Dendritic cell treated with granulocyte-macrophage colony-stimulating factor and Interleukin-4, amounts not matched to agents 40 ng/mL and 50 ng/mL, for 4 days (primary cell): ENCODE data around the gene ATAD3A.
"Not testable (repeated sequence)": the region's sequence is repeated elsewhere in the genome, so short reads cannot be mapped to it uniquely, and the experiment has no call there.

Source experiments
- H3K27ac Mint-ChIP-seq: one replicate; pipeline ENCODE4 v1.8.0; 2022; ENCODE audit warnings: mild to moderate bottlenecking, mixed read lengths
- H3K27me3 Mint-ChIP-seq: one replicate; pipeline ENCODE4 v1.8.0; 2022; ENCODE audit warnings: mild to moderate bottlenecking, mixed read lengths
- H3K36me3 Mint-ChIP-seq: one replicate; pipeline ENCODE4 v1.8.0; 2022; ENCODE audit warnings: low read depth, mixed read lengths
- H3K4me1 Mint-ChIP-seq: one replicate; pipeline ENCODE4 v1.8.0; 2022; ENCODE audit warnings: low read depth, mixed read lengths
- H3K4me3 Mint-ChIP-seq: one replicate; pipeline ENCODE4 v1.8.0; 2022; ENCODE audit warnings: mild to moderate bottlenecking, moderate library complexity, mixed read lengths
- H3K9me3 Mint-ChIP-seq: one replicate; pipeline ENCODE4 v1.8.0; 2022; ENCODE audit warnings: mixed read lengths
- intact Hi-C: fragments of 100-400 bp; cut with micrococcal nuclease; formaldehyde crosslinking; loops from one replicate; pipeline ENCODE4 v1.15.0; 2022

Gene ATAD3A

GRCh38 chr1:1511533-1512285, at the start of gene ATAD3A:
Gene ATAD3A (plus strand): TSS chr1:1512162. CDS start chr1:1512269, 107 bp downstream.
- Mint-ChIP-seq H3K4me1 (peaks cover 14% of the 10 kb centered on the region), H3K9me3 (no peaks in the 10 kb centered on the region), H3K4me3 (peak within 1 kb of the TSS; percentile 91), H3K27me3 (no peaks in the 10 kb centered on the region), H3K27ac (peak within 1 kb of the TSS; percentile 89), H3K36me3 (peaks cover 28% of the 10 kb centered on the region)
- intact Hi-C loops = loop anchor here (5.0 kb wide), 1 partner anchor 106 kb away; the partner anchor contains the start of gene MIB2

DNA sequence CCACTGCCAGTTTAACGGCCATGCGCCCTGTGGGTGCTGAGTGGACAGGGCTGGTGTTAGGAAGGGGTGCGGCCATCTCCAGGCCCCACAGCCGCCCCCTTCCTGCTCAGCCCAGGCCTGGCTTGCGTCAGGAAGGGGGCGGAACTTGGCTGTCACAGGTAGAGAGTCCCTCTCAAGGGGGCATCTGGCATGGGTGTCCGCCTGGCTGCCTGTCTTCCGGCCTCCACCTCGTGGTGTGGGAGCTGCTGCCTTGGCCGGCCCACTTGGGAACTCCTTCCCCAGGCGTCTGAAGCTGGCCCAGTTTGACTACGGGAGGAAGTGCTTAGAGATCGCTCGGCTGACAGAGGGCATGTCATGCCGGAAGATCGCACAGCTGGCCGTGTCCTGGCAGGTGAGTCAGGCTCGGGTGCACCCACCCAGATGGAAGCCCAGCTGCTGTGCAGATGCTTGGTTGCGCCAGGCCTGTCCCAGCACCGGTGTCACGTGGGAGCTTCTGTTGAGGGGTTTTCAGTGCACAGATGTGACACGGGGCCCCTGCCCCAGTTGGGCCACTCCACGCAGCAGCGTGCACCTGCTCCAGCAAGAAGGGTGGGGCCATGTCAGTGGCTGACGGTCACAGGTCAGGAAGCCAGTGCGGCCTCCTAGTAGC, 49.5 kb upstream of the ATAD3A start:
- Mint-ChIP-seq H3K4me3 (no peak overlapping the region), H3K27ac (no peak overlapping the region)

GRCh38 chr1:1463312-1463711, 48.6 kb upstream of the ATAD3A start:
- peaks cover 28% of the 10 kb centered on the region for H3K27me3 Mint-ChIP-seq
- no peaks in the 10 kb centered on the region for H3K4me1 Mint-ChIP-seq
- no peaks in the 10 kb centered on the region for H3K36me3 Mint-ChIP-seq
- H3K27ac Mint-ChIP-seq = no peak overlapping the region
- H3K9me3 Mint-ChIP-seq = no peaks in the 10 kb centered on the region
- H3K4me3 Mint-ChIP-seq = no peak overlapping the region
- intact Hi-C loops = no loop called here

More for the DNA sequence above, 49.5 kb upstream of the ATAD3A start:
- intact Hi-C loops = no loop called here
- no peaks in the 10 kb centered on the region for H3K36me3 Mint-ChIP-seq
- peaks cover 28% of the 10 kb centered on the region for H3K27me3 Mint-ChIP-seq
- H3K9me3 Mint-ChIP-seq = no peaks in the 10 kb centered on the region
- H3K4me1 Mint-ChIP-seq = no peaks in the 10 kb centered on the region

DNA sequence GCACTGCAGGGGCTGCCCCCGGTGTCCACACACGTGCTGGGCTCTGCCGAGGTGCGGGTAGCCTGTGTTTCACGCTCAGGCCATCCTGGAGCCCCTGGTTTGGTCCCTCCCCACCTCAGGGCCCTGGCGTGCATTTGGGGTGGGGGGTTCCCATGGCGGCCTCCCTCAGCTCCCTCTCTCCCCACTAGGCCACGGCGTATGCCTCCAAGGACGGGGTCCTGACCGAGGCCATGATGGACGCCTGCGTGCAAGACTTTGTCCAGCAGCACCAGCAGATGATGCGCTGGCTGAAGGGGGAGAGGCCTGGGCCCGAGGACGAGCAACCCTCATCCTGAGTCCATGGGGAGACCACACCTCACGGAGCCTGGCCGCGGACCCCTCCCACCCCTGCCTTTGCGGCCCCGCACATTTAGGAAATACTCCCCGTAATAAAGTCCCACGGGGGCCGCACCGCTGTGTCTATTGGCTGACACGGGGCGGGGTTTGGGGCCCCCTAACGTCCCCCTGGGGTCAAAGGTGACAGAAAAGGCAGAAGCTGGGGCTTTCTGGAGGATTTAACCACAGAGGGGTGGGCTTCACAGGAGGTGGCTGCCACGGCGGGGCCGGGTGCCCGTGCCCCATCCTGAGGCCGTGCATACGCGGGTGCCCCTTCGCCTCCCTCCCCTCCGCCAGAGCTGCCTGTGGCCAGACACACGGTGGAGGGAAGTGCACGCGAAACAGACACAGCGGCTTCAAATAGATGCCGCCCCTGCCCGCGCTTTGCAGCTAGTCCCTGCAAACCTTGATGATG, 43.6 kb upstream of the ATAD3A start:
- H3K9me3 Mint-ChIP-seq, H3K36me3 Mint-ChIP-seq, intact Hi-C loops, H3K4me3 Mint-ChIP-seq, H3K27ac Mint-ChIP-seq, H3K27me3 Mint-ChIP-seq: not testable (repeated sequence)
- H3K4me1 Mint-ChIP-seq = peaks cover 24% of the 10 kb centered on the region

- H3K27ac Mint-ChIP-seq = peak overlapping the region; percentile 86
- peaks cover 2% of the 10 kb centered on the region for H3K27me3 Mint-ChIP-seq
- no peaks in the 10 kb centered on the region for H3K9me3 Mint-ChIP-seq
- H3K36me3 Mint-ChIP-seq = peaks cover 22% of the 10 kb centered on the region
- H3K4me1 Mint-ChIP-seq = peaks cover 29% of the 10 kb centered on the region
- intact Hi-C loops = loop anchor here (2.0 kb wide), 1 partner anchor 64 kb away; the partner anchor contains the start of gene MRPL20
- H3K4me3 Mint-ChIP-seq = peak overlapping the region; percentile 82
These were observed 41.2 kb upstream of the ATAD3A start for GRCh38 chr1:1470626-1471388.

- intact Hi-C loops = loop anchor here (2.0 kb wide), 1 partner anchor 65 kb away; the partner anchor contains the start of gene MRPL20
- Mint-ChIP-seq H3K27me3 (no peaks in the 10 kb centered on the region), H3K4me3 (peak within 1 kb of the TSS; percentile 82)
These were observed 40.4 kb upstream of the ATAD3A start, which contains the start of gene ATAD3B for GRCh38 chr1:1471389-1472052. Gene ATAD3B (plus strand): TSS chr1:1471765. CDS start chr1:1471885, 120 bp downstream.

GRCh38 chr1:1472053-1472876, 39.7 kb upstream of the ATAD3A start:
- peak overlapping the region; percentile 86 for H3K27ac Mint-ChIP-seq
- intact Hi-C loops = not testable (repeated sequence)

More at GRCh38 chr1:1471389-1472052, 40.4 kb upstream of the ATAD3A start, which contains the start of gene ATAD3B:
- peaks cover 29% of the 10 kb centered on the region for H3K4me1 Mint-ChIP-seq
- no peaks in the 10 kb centered on the region for H3K9me3 Mint-ChIP-seq
- H3K36me3 Mint-ChIP-seq = peaks cover 28% of the 10 kb centered on the region
- peak within 1 kb of the TSS; percentile 86 for H3K27ac Mint-ChIP-seq

DNA sequence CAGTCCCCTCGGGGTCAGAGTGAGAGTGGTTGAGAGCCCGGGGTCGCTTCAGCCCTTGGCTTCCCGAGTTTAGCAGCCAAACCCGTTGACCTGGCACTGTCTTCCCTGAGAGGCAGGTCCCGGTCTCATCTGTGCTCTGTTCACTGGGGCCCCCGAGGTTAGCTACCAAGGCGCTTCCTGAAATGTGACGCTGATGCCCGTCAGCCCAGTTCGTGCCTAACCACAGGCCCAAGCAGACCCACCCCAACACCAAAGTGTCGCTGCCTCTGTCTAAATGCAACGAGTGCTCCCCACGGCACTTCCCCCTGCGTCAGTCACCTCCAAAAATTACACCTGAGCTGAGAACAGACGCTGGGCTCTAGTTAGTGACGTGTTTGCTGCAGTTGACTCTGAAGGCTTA, 36.0 kb upstream of the ATAD3A start:
- H3K27ac Mint-ChIP-seq, H3K4me3 Mint-ChIP-seq, intact Hi-C loops, H3K27me3 Mint-ChIP-seq, H3K9me3 Mint-ChIP-seq: not testable (repeated sequence)
- Mint-ChIP-seq H3K4me1 (peaks cover 16% of the 10 kb centered on the region), H3K36me3 (peaks cover 70% of the 10 kb centered on the region)

More at GRCh38 chr1:1472053-1472876, 39.7 kb upstream of the ATAD3A start:
- Mint-ChIP-seq H3K36me3 (peaks cover 36% of the 10 kb centered on the region), H3K4me3 (peak overlapping the region; percentile 75), H3K4me1 (peaks cover 29% of the 10 kb centered on the region)
- not testable (repeated sequence) for H3K27me3 Mint-ChIP-seq, H3K9me3 Mint-ChIP-seq

- intact Hi-C loops = no loop called here
- Mint-ChIP-seq H3K36me3 (peaks cover 74% of the 10 kb centered on the region), H3K27ac (no peak overlapping the region)
These were observed 34.8 kb upstream of the ATAD3A start for GRCh38 chr1:1477206-1477605.

GRCh38 chr1:1479547-1480487, 32.1 kb upstream of the ATAD3A start:
- Mint-ChIP-seq H3K4me3 (no peak overlapping the region), H3K27me3 (no peaks in the 10 kb centered on the region), H3K36me3 (peaks cover 90% of the 10 kb centered on the region), H3K9me3 (no peaks in the 10 kb centered on the region), H3K4me1 (no peaks in the 10 kb centered on the region), H3K27ac (no peak overlapping the region)
- intact Hi-C loops = no loop called here

More at GRCh38 chr1:1477206-1477605, 34.8 kb upstream of the ATAD3A start:
- Mint-ChIP-seq H3K4me3 (no peak overlapping the region), H3K27me3 (no peaks in the 10 kb centered on the region), H3K9me3 (no peaks in the 10 kb centered on the region), H3K4me1 (peaks cover 13% of the 10 kb centered on the region)

DNA sequence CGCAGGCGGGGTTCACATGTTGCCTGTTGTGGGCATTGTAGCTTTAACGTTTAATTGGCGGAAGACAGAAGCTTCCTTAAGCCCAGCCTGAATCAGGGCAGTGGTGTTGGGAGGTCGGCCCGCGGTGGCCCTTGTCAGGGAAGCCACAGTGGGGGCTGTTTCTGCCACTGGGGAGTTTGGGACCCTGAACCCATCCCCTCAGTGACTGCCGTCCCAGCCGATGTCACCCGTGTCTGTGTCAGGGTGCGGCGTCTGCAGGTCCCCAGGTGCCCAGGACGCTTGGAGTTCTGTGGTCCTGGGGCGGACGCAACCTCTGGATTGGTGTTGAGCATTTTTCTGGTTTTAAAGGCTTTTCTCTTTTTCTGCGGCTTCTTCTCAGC, 31.5 kb upstream of the ATAD3A start:
- H3K27ac Mint-ChIP-seq, H3K4me3 Mint-ChIP-seq, H3K9me3 Mint-ChIP-seq, H3K27me3 Mint-ChIP-seq, H3K4me1 Mint-ChIP-seq, intact Hi-C loops: not testable (repeated sequence)
- H3K36me3 Mint-ChIP-seq = peaks cover 93% of the 10 kb centered on the region
